ENCODE data around the gene HS6ST2. TPM values are rescaled to one million over a fixed set of nuclear protein-coding genes. Genes with fewer than 3 reads are reported as not detected.

The HS6ST2 gene
- total RNA-seq, 1 experiment from 2014 or later = 24.6 TPM

DNA sequence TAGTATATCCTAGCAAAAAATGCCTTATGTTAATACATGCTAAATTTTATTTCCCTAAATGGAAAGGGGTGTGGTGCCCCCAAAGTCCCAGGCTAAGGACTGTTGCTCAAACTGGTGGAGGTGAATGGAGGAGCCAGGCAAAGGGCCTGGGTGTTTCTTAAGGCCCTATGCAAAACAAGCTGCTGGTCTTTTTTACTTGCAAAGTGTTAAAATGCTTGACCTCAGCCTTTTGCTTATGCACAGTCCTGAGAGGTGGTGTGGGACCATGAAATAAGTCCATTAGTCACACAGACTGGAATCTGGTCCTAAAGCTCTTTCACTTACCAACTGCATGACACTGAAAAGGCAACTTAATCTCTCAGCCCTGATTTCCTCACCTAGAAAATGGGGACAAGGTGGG lies 246.1 kb downstream of the HS6ST2 start:
- Histone ChIP-seq H3K27me3 (ENCODE audit: insufficient read depth, low read length) (no peaks in the 10 kb centered on the region), H3K9me3 (ENCODE audit: control insufficient read depth in 1 of 2, insufficient read depth in 1 of 2, low read depth in 1 of 2, low read length in 2 of 2) (no peaks in the 10 kb centered on the region), H2AFZ (ENCODE audit: low read depth, low read length, poor library complexity, severe bottlenecking) (no peak overlapping the region), H3K9me2 (ENCODE audit: insufficient read depth) (no peaks in the 10 kb centered on the region), H3K27ac (ENCODE audit: low read depth, low read length) (no peak overlapping the region), H3K79me2 (ENCODE audit: insufficient read depth, low read length) (no peaks in the 10 kb centered on the region), H4K20me1 (ENCODE audit: insufficient read depth) (no peaks in the 10 kb centered on the region), H3K4me3 (replicated peaks in 1 of 2; ENCODE audit: low read depth in 1 of 2, low read length in 2 of 2) (no peak overlapping the region), H3K9ac (ENCODE audit: low read length) (no peak overlapping the region), H3K36me3 (ENCODE audit: control insufficient read depth in 1 of 2, insufficient read depth in 2 of 2, low read length in 2 of 2) (no peaks in the 10 kb centered on the region), H3K4me1 (ENCODE audit: control insufficient read depth in 1 of 2, insufficient read depth in 2 of 2, low read length in 2 of 2) (no peaks in the 10 kb centered on the region), H3K4me2 (ENCODE audit: low read length) (no peak overlapping the region)
- BruUV-seq (replicated peaks) = no TSS peak
- ChIA-PET POLR2A (no interaction called here), CTCF (no interaction called here), RAD21 (ENCODE audit: low non-redundant PET in 1 of 2, low total read pairs in 2 of 2, uncharacterized antibody in 2 of 2, unreplicated experiment in 2 of 2) (no interaction called here)
- DNase-seq (ENCODE audit: low read depth, low spot score) = no peak
- no peak for TF ChIP-seq ELF1 (IDR thresholded peaks at IDR 0.05; ENCODE audit: borderline replicate concordance, low read depth)
- no peak for TF ChIP-seq ZFX (IDR thresholded peaks at IDR 0.05)
- no peak for TF ChIP-seq POLR2A (IDR thresholded peaks at IDR 0.05; ENCODE audit: borderline replicate concordance, extremely low read depth, insufficient read depth, insufficient read length)
- no peak for TF ChIP-seq FOSL1 (IDR thresholded peaks at IDR 0.05; ENCODE audit: low read depth)
- TF ChIP-seq, protein P1, sequence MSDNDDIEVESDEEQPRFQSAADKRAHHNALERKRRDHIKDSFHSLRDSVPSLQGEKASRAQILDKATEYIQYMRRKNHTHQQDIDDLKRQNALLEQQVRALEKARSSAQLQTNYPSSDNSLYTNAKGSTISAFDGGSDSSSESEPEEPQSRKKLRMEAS (IDR thresholded peaks at IDR 0.05) = no peak
- no peak for ATAC-seq
- intact Hi-C loops (cut with micrococcal nuclease) = no loop called here

DNA sequence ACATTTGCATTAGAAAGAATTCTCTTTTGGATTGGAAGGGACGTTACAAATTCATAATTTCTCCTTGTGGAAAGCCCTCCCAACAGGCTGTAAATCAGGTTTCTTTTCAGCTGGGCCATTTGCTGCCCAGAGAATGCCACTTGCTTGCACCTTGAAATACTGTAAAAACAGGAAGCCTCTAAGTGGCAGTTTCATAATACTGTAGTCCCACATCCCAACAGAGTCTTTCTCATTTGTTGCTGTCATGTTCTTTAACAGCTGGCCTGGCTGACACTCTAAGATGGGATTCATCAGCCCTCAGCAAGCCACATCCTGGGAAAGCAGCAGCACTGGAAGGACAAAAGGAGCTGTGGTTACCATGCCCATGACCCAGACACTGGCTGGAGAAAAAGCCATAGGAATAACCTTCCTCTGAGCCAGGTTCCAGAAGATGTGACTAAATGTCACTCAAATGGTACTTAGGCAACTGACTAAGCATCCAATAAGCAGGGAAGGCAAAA lies 247.7 kb downstream of the HS6ST2 start:
- POLR2A ChIA-PET = no interaction called here
- ATAC-seq = no peak
- no peaks in the 10 kb centered on the region for H3K9me3 ChIP-seq (ENCODE audit: control insufficient read depth in 1 of 2, insufficient read depth in 1 of 2, low read depth in 1 of 2, low read length in 2 of 2)

More for the DNA sequence above, 247.7 kb downstream of the HS6ST2 start:
- Histone ChIP-seq H3K27ac (ENCODE audit: low read depth, low read length) (no peak overlapping the region), H3K4me2 (ENCODE audit: low read length) (no peak overlapping the region), H2AFZ (ENCODE audit: low read depth, low read length, poor library complexity, severe bottlenecking) (no peak overlapping the region), H3K36me3 (ENCODE audit: control insufficient read depth in 1 of 2, insufficient read depth in 2 of 2, low read length in 2 of 2) (no peaks in the 10 kb centered on the region), H3K9me2 (ENCODE audit: insufficient read depth) (no peaks in the 10 kb centered on the region), H3K4me3 (replicated peaks in 1 of 2; ENCODE audit: low read depth in 1 of 2, low read length in 2 of 2) (no peak overlapping the region), H4K20me1 (ENCODE audit: insufficient read depth) (no peaks in the 10 kb centered on the region), H3K27me3 (ENCODE audit: insufficient read depth, low read length) (no peaks in the 10 kb centered on the region), H3K4me1 (ENCODE audit: control insufficient read depth in 1 of 2, insufficient read depth in 2 of 2, low read length in 2 of 2) (no peaks in the 10 kb centered on the region), H3K79me2 (ENCODE audit: insufficient read depth, low read length) (no peaks in the 10 kb centered on the region), H3K9ac (ENCODE audit: low read length) (no peak overlapping the region)
- CTCF ChIA-PET = no interaction called here
- intact Hi-C loops (cut with micrococcal nuclease) = no loop called here
- TF ChIP-seq POLR2AphosphoS5 (IDR thresholded peaks at IDR 0.05; ENCODE audit: low read depth, low read length) (no peak), CEBPB (IDR thresholded peaks at IDR 0.05; ENCODE audit: low read depth) (no peak), EGR1 (IDR thresholded peaks at IDR 0.05; ENCODE audit: low read depth) (no peak), CBX3 (IDR thresholded peaks at IDR 0.05; ENCODE audit: low read depth) (no peak), EZH2 (IDR thresholded peaks at IDR 0.05) (no peak), SIN3A (IDR thresholded peaks at IDR 0.05; ENCODE audit: low read depth) (no peak), EZH2phosphoT487 (IDR thresholded peaks at IDR 0.05; ENCODE audit: borderline replicate concordance) (no peak), TCF7L2 (IDR thresholded peaks at IDR 0.05; ENCODE audit: borderline replicate concordance, extremely low read depth, insufficient read depth, insufficient read length) (no peak), YY1 (IDR thresholded peaks at IDR 0.05; ENCODE audit: extremely low read depth, insufficient replicate concordance, low read depth, low read length) (no peak), SRF (IDR thresholded peaks at IDR 0.05; ENCODE audit: low read depth) (no peak)
- TF ChIP-seq, protein P1 (IDR thresholded peaks at IDR 0.05) = no peak
- BruUV-seq (replicated peaks) = no TSS peak
- RAD21 ChIA-PET (ENCODE audit: low non-redundant PET in 1 of 2, low total read pairs in 2 of 2, uncharacterized antibody in 2 of 2, unreplicated experiment in 2 of 2) = no interaction called here
- DNase-seq (ENCODE audit: low read depth, low spot score) = no peak

Data from HCT116 (cell line).